Calu3 (cell line): ENCODE results near the gene NNAT. TPM values are rescaled to one million over a fixed set of nuclear protein-coding genes. Genes with fewer than 3 reads are reported as not detected.

ENCODE experiments used
- BruUV-seq: library from RNA; stranded (reverse); fragments of 400-500 nt; replicated peaks from 2 replicates; lab custom pipeline; 2021; lab: Mats Ljungman, UMichigan
- CTCF ChIA-PET: fragments of 300-600 bp; sonication (Branson Sonifier 250); formaldehyde crosslinking; loops from one replicate; lab custom pipeline; 2022; ENCODE audit warnings: antibody characterized with exemption; lab: Charles Lee
- DNase-seq: peaks from one replicate; pipeline ENCODE4 v3.0.0; 2022
- H3K27ac Mint-ChIP-seq: one replicate; pipeline ENCODE4 v1.8.0; 2022; ENCODE audit warnings: mixed read lengths; ENCODE audit not compliant: unreplicated experiment
- H3K27me3 Mint-ChIP-seq: one replicate; pipeline ENCODE4 v1.8.0; 2022; ENCODE audit warnings: mixed read lengths; ENCODE audit not compliant: unreplicated experiment
- H3K36me3 Mint-ChIP-seq: one replicate; pipeline ENCODE4 v1.8.0; 2022; ENCODE audit warnings: mild to moderate bottlenecking, moderate library complexity, mixed read lengths; ENCODE audit not compliant: insufficient read depth, unreplicated experiment
- H3K4me1 Mint-ChIP-seq: one replicate; pipeline ENCODE4 v1.8.0; 2022; ENCODE audit warnings: mild to moderate bottlenecking, low read depth, mixed read lengths; ENCODE audit not compliant: unreplicated experiment
- H3K4me3 Mint-ChIP-seq: one replicate; pipeline ENCODE4 v1.8.0; 2022; ENCODE audit warnings: mild to moderate bottlenecking, low read depth, moderate library complexity, mixed read lengths; ENCODE audit not compliant: unreplicated experiment
- H3K9me3 Mint-ChIP-seq: one replicate; pipeline ENCODE4 v1.8.0; 2022; ENCODE audit warnings: low read depth, mixed read lengths; ENCODE audit not compliant: unreplicated experiment
- intact Hi-C: fragments of 100-400 bp; cut with micrococcal nuclease; formaldehyde crosslinking; loops from one replicate; pipeline ENCODE4 v1.10.0; 2022; ENCODE audit not compliant: unreplicated experiment
- total RNA-seq: library from RNA; stranded (reverse); gene quantifications from 2 replicates; pipeline ENCODE4 v1.2.3, GENCODE V29; 2022
- TF ChIP-seq, protein P1 (sequence below): fragments of 200-600 bp; IDR thresholded peaks from one replicate; pipeline ENCODE4 v1.8.0; 2022; ENCODE audit warnings: antibody characterized with exemption; ENCODE audit not compliant: unreplicated experiment

The NNAT gene
- total RNA-seq, 1 experiment from 2014 or later, result not detected

- Mint-ChIP-seq H3K36me3 (no peaks in the 10 kb centered on the region), H3K4me3 (no peak overlapping the region), H3K27ac (no peak overlapping the region), H3K27me3 (no peaks in the 10 kb centered on the region), H3K9me3 (no peaks in the 10 kb centered on the region), H3K4me1 (no peaks in the 10 kb centered on the region)
- BruUV-seq, result no TSS peak
- TF ChIP-seq, protein P1, sequence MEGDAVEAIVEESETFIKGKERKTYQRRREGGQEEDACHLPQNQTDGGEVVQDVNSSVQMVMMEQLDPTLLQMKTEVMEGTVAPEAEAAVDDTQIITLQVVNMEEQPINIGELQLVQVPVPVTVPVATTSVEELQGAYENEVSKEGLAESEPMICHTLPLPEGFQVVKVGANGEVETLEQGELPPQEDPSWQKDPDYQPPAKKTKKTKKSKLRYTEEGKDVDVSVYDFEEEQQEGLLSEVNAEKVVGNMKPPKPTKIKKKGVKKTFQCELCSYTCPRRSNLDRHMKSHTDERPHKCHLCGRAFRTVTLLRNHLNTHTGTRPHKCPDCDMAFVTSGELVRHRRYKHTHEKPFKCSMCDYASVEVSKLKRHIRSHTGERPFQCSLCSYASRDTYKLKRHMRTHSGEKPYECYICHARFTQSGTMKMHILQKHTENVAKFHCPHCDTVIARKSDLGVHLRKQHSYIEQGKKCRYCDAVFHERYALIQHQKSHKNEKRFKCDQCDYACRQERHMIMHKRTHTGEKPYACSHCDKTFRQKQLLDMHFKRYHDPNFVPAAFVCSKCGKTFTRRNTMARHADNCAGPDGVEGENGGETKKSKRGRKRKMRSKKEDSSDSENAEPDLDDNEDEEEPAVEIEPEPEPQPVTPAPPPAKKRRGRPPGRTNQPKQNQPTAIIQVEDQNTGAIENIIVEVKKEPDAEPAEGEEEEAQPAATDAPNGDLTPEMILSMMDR, result no peak
- DNase-seq, result no peak
- intact Hi-C loops, result no loop called here
- CTCF ChIA-PET, result interaction anchor here (0.7 kb wide), 1 partner anchor 8 kb away, joined by 3 read pairs; no protein-coding TSS in a partner anchor
Measured at GRCh38 chr20:37506152-37506725, 14.8 kb upstream of the NNAT start.

DNA sequence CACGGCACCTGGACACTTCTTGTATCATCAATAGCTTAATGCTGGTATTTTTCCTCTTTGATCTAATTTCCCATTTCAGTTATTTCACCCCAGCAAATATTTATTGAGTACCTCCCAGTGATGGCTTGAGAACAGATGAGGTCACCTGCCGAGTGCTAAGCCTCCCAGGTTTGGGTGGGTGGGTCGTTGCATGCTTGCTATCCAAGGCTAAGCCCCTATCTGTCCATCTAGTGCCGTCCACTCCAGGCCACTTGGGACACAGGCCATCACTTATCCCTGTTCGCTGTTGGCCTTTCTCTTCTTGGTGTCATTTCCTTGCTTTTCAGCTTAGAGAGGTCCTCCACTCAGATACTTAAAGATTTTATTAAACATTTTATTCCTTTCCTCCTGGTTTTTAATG lies 10.8 kb upstream of the NNAT start:
- CTCF ChIA-PET, result interaction anchor here (0.7 kb wide), 1 partner anchor 226 kb away, joined by 3 read pairs; no protein-coding TSS in a partner anchor
- Mint-ChIP-seq H3K9me3 (no peaks in the 10 kb centered on the region), H3K27me3 (no peaks in the 10 kb centered on the region), H3K4me3 (no peak overlapping the region), H3K36me3 (no peaks in the 10 kb centered on the region), H3K4me1 (no peaks in the 10 kb centered on the region), H3K27ac (no peak overlapping the region)
- intact Hi-C loops, result no loop called here
- DNase-seq, result no peak
- no TSS peak for BruUV-seq
- TF ChIP-seq, protein P1, result no peak

GRCh38 chr20:37511610-37512275 lies 9.3 kb upstream of the NNAT start:
- intact Hi-C loops, result no loop called here
- no peaks in the 10 kb centered on the region for H3K27me3 Mint-ChIP-seq
- no peak for DNase-seq
- H3K27ac Mint-ChIP-seq, result no peak overlapping the region
- no peaks in the 10 kb centered on the region for H3K36me3 Mint-ChIP-seq
- no peak overlapping the region for H3K4me3 Mint-ChIP-seq
- H3K9me3 Mint-ChIP-seq, result no peaks in the 10 kb centered on the region
- CTCF ChIA-PET, result interaction anchor here (0.8 kb wide), 1 partner anchor 320 kb away, joined by 3 read pairs; no protein-coding TSS in a partner anchor
- no TSS peak for BruUV-seq
- TF ChIP-seq, protein P1, result no peak
- H3K4me1 Mint-ChIP-seq, result no peaks in the 10 kb centered on the region

- Mint-ChIP-seq H3K4me1 (no peaks in the 10 kb centered on the region), H3K27ac (no peak overlapping the region), H3K36me3 (peaks cover 6% of the 10 kb centered on the region), H3K4me3 (no peak overlapping the region), H3K27me3 (no peaks in the 10 kb centered on the region), H3K9me3 (no peaks in the 10 kb centered on the region)
- intact Hi-C loops, result no loop called here
- CTCF ChIA-PET, result interaction anchor here (1.0 kb wide), 1 partner anchor 237 kb away, joined by 3 read pairs; no protein-coding TSS in a partner anchor
- no TSS peak for BruUV-seq
- TF ChIP-seq, protein P1, result no peak
- DNase-seq, result no peak
Measured at GRCh38 chr20:37513779-37514359, 7.2 kb upstream of the NNAT start.
